ENCODE data around the gene GPN2.
A peak's percentile ranks its signal among the peaks of the same experiment; 100 is the strongest.
"Not testable (repeated sequence)": the region's sequence is repeated elsewhere in the genome, so short reads cannot be mapped to it uniquely, and the experiment has no call there.

The GPN2 gene

DNA sequence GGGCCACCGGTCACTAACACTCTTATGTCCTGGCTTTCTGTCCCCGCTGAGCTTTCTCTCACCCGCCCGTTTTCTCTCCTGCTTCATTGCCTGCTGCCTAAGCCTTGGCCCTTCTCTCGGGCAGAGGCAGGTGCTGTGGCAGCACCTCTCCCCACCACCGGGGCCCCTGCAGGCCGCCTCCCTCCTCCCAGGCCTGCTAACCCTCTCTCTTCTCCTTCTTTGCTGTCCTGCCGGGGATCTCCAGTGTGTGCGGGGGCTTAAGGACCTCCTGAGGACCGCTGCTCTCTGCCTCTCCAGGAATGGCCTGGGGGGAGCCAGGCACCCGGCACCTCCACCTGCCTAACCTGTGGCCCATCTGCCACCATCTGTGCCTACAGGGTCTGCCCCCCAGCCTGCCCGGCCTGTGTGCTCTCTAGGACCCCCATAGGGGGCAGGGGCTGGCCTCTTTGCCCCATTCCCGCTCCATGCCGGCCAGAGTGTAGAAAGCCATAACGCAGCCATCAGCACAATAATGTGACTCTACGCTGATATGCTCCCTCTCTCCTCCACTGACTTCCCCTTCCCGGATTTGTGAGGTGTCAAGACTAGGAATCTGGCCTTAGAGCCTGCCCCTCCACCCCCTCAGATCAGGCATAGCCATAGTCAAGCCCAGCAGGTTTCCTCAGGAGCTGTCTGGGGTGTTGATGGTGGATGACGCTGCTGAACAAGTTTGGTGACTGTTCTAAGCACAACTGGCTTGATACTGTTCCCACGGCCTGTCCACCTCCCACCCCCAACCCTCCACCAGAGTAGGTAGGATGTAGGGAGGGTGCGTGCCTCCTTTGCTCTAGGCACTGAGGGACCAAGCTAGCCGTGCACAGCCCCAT lies 33.2 kb downstream of the GPN2 start:
- peak in 1 of 2 experiments; percentile 52 for DNase-seq

DNA sequence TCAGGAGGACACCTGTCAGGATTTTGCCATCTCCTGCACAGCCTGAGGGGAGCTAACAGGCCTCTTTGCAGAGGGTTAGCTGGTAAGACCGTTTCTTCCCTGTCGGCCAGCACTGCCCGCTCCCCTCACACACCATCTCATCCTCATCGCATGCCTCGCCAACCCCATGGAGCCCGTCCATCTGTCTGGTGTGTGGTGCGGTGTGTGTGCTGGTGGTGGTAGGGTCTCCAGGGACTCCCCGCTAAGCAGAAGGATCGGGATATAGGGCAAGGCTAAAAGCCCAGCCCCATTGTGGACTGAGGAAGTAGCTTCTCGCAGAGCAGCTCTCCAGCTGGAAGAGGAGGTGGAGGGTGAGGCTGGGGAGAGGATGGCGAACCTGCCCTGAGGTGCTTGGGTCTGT lies 33.9 kb downstream of the GPN2 start:
- peak; percentile 25 to 59 for DNase-seq

DNA sequence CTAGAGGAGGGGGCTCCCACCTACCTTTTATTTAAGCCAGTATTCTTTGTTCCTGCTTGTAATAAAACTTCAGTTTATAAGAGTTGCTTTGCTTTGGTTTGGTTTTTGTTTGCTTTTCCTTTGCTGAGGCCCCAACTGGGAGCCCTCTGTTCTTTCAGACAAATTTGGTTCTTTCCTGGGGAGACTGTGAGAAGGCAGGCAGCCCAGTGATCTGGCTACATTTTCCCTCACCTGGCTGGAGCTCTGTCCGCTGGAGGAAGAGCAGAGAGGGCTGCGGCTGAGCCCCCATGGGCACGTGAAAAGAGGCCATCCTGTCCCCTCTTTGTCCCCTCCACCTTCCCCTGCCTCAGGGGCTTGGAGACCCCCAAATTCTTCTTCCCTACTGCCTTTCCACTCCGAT lies 34.4 kb downstream of the GPN2 start:
- DNase-seq, result no peak

DNA sequence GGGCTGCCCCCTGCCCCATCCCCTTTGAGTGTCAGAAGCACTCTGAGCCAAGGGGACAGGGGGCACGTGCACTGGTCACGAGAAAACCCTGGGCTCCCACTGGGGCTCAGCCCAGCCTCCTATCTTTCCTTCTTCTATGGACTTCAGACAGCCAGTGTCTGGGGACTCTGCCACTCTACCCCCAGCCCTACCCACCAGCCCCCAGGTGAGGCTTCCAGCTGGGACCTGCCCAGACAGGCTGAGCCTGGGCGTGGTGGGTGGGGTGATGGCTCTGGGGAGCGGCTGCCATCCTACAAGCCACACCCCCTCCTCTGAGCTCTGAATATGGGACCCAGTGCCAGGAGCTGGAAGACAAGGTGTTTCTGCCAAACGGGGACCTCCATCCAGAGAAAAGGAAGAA lies 35.2 kb downstream of the GPN2 start:
- DNase-seq, result no peak

DNA sequence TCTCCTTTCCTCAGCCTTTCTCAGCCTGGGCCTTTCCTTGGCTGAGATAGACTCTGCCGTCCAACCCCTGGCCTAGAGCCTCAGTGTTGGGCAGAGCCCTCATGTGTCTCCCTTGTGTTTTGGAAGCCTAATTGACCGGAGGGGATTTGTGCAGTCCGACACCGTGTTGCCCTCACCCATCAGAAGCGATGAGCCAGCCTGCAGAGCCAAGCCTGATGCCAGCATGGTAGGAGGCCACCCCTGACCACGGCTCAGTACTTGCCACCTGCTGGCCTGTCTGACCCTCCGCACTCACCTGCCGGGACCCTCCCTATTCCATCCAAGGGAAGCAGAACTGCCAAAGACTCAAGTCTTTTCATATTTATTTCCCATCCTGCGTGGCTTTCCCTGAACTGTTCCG lies 36.5 kb downstream of the GPN2 start:
- DNase-seq, result no peak

DNA sequence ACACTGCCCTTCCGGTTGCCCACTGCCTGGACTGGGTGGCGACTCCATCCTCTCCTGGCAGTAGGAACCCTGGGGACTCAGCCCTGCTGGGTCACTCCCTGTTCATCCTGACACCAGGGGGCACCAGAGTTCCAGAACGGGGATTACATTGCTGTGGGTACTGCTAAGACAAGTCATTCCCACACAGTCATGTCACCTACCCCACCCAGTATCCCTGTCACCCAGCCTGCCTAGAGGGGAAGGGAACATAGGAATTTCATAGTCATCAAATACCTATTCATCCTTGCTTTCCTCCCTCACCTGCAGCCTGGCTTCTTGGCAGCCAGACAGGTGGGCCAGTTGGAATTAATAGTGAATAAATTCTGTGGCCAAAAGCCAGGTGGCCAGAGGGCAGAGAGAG lies 36.9 kb downstream of the GPN2 start:
- DNase-seq, result peak; percentile 32 to 70

DNA sequence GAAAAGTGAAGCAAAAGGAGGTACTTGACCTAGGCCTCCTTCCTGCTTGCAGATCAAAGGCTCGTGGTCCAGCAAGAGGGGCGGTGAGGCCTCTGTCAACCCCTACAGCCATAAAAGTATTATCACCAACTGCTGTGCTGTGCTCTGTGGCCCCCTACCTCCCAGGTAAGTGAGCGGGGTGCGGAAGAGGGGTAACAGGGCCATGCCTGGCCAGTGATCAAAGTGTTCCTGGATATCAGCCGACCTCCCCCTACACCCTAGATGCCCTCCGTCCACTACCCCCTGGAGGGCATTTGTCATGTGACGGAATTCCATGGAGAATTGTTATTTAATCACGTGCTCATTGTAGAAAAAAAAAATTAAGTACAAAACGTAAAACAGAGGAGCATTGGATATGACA lies 37.4 kb downstream of the GPN2 start:
- no peak for DNase-seq

DNA sequence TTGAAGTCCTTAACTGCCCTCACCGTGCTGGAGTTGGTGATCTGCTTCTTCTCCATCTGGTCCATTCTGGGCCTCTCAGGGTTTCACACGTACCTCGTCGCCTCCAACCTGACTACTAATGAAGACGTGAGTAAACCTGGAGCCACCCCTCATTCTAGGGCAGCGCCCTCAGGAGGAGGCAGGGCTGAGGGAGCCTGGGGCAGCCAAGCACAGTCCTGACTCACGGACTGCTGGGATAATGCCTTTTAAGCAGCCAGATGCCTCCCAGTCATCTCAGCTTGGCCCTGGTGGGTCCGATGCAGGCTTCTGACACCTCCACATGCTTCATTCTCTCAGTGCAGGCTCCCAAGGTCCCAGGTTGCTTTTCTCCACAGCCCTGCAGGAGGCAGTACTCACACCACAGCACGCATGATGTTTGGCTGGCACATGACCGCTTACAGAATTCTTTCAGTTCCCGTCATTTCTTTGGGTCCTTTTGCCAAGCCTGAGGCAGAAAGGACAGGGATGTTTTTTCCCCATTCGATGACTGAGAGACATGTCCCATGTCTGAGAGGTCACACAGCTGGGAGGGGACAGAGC lies 38.9 kb downstream of the GPN2 start:
- no peak for DNase-seq

DNA sequence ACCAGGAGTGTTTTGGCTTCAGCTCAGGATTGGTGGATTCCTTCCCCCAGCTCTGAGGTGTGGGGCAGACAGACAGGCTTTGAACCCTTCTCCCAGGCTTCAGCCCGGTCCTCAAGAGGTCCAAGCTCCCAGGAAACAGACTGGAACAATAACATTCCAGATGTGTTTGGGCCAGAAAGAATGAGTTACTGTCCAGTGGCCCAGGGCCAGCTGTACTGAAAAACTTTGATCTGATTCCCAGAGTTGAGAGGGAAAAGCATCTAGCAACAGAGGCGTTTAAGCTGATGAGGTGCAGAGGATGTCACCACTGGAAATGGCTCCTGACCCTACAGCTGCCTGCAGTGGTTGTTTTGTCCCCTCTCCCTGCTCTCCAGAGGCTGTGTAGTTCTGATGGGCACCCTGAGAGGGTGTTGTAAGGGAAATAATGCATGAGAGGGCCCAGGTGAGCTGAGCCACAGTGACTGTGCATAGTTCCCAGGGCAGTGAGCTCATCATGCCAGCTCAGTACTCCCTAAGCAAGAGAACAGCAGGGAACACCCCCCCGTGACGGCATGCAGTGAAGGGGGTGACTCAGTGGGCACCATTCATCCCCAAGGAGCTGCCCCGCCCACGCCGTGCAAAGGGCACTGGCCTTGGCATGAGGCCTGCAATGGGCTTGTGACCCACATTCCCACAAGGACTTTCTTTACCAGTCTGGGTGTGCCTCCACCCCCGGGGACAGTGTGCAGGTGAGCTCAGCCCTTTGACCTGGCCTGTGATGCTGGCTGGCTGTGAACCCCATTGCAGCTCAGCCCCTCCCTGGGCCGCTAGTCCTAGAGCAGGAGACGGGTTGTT lies 40.9 kb downstream of the GPN2 start:
- DNase-seq, result no peak

DNA sequence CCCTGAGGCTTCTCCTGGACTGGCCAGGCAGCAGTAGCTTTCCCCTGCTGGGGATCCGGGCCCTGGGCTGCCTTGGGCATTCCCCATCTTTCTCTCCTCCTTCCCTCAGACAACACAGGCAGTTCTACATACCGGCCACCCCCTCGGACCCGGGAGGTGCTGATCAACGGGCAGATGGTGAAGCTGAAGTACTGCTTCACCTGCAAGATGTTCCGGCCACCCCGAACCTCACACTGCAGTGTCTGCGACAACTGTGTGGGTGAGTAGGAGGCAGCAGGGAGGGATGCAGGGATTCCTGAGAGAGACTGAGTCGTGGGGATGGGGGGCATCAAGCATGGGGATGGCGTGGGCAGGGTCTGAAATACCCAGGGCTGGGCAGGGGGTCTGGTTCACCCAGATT lies 41.6 kb downstream of the GPN2 start:
- no peak for DNase-seq

DNA sequence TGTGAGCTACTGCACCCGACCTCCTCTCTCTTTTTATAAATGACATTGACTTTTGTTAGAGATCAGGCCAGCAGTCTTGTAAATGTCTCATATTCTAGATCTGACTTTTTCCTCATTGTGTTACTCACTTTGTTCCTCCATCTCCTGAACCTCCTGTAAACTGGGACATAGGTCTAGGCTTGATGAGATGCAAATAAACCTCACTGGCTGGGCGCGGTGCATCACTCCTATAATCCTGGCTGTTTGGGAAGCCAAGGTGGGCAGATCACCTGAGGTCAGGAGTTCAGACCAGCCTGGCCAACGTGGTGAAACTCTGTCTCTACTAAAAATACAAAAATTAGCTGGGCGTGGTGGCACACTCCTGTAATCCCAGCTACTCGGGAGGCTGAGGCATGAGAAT lies 42.3 kb downstream of the GPN2 start:
- not testable (repeated sequence) for DNase-seq

DNA sequence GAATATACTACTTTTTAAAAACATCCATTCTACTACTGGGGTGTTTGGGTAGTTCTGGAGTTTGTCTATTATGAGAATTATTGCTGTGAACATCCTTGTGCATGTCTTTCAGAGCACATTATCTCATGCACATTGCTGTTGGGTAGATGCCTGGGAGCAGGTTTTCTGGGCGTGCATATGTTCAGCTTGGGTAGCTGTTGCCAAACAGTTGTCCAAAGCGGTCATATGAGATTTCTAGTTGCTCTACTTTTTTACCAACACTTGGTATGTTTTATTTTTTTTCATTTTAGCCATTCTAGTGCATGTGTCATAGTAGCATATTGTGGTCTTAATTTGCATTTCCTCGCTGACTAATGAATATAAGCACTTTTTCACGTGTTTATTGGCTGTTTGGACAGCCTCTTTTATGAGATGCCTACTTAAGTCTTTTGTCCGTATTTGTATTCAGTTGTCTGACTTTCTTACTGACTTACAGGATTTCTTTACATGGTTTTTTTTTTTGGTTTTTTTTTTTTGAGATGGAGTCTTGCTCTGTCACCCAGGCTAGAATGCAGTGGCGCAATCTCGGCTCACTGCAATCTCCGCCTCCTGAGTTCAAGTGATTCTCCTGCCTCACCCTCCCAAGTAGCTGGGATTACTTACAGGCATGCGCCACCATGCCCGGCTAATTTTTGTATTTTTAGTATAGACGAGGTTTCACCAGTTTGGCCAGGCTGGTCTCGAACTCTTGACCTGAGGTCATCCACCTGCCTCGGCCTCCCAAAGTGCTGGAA lies 45.5 kb downstream of the GPN2 start:
- DNase-seq, result no peak

DNA sequence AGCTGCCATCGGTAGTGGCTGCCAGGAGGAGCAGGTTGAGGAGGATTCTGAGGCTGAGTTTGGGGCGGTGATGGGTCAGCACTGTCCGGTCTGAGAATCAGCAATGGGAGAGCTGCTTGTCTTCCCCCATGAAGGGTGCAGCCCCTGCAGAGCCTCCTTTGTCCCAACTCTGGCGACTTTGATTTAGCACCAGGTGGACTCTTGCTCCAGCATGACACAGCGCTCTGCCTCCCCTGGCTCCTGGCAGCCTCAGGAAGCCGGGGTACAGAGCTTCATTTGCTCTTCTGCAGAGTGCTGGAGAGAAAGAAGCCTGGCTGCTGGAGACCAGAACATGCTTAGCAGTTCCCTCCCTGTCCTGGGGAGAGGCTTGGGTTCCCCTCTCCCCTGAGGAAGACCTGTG lies 50.3 kb downstream of the GPN2 start:
- no peak for DNase-seq

DNA sequence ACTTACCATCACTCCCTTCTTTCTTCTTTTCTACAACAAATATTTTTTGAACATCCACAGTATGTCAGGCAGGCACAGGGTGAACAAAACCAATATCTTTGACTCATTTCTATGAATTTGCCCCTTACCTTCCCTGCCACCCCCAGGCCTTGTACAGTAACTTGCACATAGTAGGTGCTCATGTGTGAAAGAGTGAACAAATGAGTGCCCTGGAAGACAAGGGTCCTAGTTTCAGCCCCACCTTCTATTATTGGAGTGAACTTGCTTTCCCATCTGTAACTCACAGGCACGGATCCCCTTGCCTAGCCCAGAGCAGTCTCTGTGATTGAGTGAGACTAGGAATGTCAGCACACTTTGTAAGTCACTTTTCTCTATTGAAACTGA lies 50.8 kb downstream of the GPN2 start:
- no peak for DNase-seq

DNA sequence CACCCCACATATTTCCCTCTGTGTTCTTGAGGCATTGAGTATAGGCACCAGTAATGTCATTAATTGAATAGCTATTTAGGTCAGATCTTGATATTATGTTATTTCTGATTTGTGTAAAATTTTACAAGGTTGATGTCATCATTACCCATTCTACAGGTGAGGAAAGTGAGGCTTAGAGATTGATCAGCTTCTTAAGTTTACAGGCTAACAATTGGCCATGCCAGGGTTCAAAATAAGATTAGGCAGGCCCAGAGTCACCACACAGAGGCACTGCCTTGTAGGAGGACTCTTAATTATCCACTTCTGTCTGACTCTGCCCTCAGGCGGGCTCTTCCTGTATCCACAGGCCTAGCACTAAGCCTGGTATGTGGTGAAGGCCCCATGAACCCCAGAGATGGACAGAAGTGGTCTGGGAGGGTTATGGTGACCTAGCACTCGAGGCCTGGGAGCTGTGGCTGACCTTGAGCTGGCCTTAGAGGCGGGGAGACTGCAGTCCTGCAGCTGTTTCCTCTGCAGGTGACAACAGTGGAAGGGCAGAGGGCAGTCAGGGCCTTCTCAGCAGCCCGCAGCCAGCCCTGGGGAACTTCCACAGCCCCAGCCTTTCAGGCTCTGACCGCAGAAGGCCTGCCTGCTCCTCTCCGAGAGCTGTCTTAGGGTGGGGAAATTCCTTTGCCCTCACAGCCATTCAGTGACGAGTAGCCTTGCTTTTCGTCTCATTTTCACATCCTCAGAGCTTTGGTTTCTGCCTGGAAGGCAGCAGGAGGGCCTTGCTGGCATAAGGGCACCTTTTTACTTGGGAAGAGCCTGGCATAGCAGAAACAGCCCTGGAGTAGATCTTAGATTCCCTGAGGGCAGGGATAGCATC lies 51.4 kb downstream of the GPN2 start:
- DNase-seq, result no peak

DNA sequence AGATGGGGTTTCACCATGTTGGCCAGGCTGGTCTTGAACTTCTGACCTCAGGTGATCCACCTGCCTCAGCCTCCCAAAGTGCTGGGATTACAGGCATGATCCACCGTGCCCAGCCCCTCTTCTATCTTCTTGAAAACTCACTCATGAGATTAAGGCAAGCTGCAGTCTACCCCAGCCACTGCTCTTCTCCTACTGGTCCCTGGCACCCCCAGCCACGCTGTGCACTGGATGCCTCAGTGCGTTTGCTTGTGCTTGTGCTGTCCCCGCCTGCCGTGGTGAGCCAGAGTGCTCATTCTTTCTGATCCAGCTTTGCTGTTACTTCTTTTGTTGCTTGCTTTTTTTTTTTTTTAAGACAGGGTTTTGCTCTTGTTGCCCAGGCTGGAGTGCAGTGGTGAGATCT lies 52.4 kb downstream of the GPN2 start:
- DNase-seq, result not testable (repeated sequence)

DNA sequence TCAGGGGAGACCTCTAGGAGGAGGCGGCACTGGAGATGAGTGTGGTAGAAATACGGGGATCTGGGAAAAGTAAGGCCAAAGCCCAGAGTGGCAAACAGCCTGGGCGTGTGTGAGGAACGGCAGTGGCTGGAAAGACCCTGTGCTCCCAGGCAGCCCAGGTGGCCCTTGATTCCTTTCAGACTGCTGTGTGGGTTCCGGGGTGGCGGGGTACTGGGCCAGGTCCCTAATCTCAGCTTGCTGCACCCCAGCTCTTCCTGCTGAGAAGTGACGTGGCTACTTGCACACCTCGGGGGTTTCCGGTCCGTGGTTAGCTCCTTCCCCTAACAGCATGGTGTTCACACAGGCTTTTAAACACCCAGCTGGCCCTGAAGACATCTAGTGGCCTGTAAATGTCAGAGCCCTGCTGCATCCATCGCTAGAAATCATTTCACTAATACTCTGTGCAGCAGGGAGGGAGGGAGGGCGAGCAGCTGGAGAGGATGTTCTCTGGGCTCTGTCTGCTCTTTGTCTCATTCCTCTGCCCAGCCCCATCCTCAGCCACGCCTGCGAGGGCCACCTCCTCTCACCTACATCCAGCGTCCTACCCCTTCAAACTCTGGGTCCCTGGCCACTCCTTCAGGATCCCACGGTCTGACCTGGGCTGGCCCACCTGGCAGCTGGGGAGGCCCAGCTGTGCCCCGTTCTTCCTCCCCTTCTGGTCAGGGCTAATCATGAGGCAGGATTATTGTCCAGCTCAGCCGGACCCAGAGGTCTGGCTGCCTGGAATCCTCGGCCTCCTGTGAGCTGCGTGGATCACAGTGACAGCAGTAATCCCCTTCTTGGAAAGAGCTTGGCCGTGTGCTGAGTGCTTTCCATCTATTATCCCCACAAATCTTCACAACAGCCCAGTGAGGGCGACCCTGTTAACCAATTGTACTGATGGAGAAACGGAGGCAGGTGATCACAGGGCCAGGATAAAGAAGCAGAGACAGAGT lies 56.4 kb downstream of the GPN2 start:
- peak in 1 of 2 experiments; percentile 9 for DNase-seq

DNA sequence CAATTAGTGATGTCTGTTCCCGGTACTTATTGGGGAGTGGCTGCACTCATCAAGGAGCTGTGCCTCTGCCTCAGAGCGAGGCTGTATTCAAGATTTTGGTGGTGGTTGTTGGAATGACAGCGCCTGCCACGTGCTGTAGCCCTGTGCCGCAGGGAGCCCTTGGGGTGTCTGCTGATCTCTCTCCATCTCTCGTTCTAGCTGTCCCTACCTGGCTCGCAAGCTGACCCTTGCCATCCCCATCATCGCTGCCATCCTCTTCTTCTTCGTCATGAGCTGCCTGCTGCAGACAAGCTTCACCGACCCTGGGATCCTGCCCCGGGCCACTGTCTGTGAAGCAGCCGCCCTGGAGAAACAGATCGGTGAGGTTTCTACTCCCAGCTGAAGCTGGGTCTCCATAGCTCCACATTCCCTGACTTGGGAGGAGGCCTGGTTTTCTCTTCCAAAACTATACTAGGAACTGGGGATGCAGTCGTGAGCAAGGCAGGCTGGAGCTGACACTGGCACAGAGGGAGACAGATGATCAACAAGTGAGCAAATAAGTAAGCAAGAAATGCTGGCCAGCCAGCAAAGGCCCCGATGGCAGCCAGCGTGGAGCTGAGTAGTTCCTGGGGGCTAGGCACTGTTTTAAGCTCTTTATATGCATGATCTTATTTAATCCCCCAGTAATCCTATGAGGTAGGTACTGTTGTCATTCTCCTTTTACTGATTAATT lies 57.7 kb downstream of the GPN2 start:
- DNase-seq, result peak in 1 of 2 experiments; percentile 9

DNA sequence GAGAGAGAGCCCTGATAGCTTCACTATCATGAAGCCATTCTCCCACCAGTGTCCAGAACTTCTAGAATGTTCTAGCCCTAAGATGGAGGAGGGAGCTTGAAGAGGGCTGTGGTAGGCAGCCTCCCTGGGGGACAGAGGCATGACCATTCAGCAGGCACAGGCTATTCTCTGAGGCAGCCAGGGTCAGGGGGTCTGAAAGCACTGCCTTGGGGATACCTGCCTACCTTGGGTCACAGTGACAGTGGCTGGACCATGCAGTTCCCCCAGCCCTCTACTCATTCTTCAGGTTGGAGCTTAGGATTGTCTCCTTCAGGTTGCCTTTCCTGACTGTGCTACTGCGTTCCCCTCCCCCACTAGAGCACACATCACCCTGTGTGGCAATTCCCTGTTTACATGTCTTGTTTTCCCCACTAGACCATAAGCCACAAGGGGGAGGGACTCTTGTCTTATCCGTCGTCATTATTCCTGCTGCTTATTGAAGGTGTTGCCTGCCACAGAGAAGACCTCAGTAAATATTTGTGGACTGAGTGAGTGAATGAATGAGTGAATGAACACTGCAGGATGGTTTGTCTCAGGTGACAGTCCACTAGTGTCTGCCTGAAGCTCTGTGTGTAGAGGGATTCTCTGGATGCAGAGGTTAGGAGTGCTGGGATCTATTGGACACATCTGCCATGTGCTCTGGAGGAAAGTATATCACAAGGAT lies 58.4 kb downstream of the GPN2 start:
- DNase-seq, result no peak
